GM23248 (cell line): ENCODE data around the gene TLR2. TPM values are rescaled to one million over a fixed set of nuclear protein-coding genes. Genes with fewer than 3 reads are reported as not detected.

ENCODE experiments used
- DNase-seq: peaks from one replicate; pipeline ENCODE4 v3.0.0-alpha.2; 2015
- H2AFZ ChIP-seq: fragments of 200-600 bp; sonication (generic); 2 replicates; pipeline ENCODE4 v1.6.1; 2016; ENCODE audit warnings: antibody characterized with exemption
- H3F3A ChIP-seq: fragments of 200-600 bp; sonication (generic); 2 replicates; pipeline ENCODE4 v1.6.1; 2016; ENCODE audit warnings: mild to moderate bottlenecking, antibody characterized with exemption, mixed run types; ENCODE audit not compliant: insufficient read depth
- H3K27ac ChIP-seq: fragments of 200-600 bp; sonication (generic); 2 replicates; pipeline ENCODE4 v1.5.1; 2016; ENCODE audit warnings: mild to moderate bottlenecking
- H3K27me3 ChIP-seq: fragments of 200-600 bp; sonication (generic); replicated peaks from 2 replicates; pipeline ENCODE4 v1.6.1; 2016; ENCODE audit warnings: mild to moderate bottlenecking; ENCODE audit not compliant: insufficient read depth
- H3K36me3 ChIP-seq: fragments of 200-600 bp; sonication (generic); 2 replicates; pipeline ENCODE4 v1.6.1; 2016; ENCODE audit warnings: low read depth, mild to moderate bottlenecking
- H3K4me1 ChIP-seq: fragments of 200-600 bp; sonication (generic); 2 replicates; pipeline ENCODE4 v1.6.1; 2016; ENCODE audit warnings: mild to moderate bottlenecking; ENCODE audit not compliant: insufficient read depth
- H3K4me2 ChIP-seq: fragments of 200-600 bp; sonication (generic); one replicate; pipeline ENCODE4 v1.6.1; 2016; ENCODE audit warnings: mild to moderate bottlenecking; ENCODE audit not compliant: unreplicated experiment
- H3K4me3 ChIP-seq: fragments of 200-600 bp; sonication (generic); 2 replicates; pipeline ENCODE4 v1.5.1; 2016; ENCODE audit warnings: mild to moderate bottlenecking
- H3K79me2 ChIP-seq: fragments of 200-600 bp; sonication (generic); 2 replicates; pipeline ENCODE4 v1.6.1; 2016; ENCODE audit warnings: mild to moderate bottlenecking; ENCODE audit not compliant: insufficient read depth
- H3K9ac ChIP-seq: fragments of 200-600 bp; sonication (generic); 2 replicates; pipeline ENCODE4 v1.6.1; 2016; ENCODE audit warnings: mild to moderate bottlenecking
- H3K9me2 ChIP-seq: fragments of 200-600 bp; sonication (generic); 2 replicates; pipeline ENCODE4 v1.6.1; 2016; ENCODE audit warnings: mixed run types, mild to moderate bottlenecking, moderate library complexity; ENCODE audit not compliant: insufficient read depth
- H3K9me3 ChIP-seq: fragments of 200-600 bp; sonication (generic); one replicate; pipeline ENCODE4 v1.6.1; 2017; ENCODE audit warnings: low read depth
- H4K20me1 ChIP-seq: fragments of 200-600 bp; sonication (generic); 2 replicates; pipeline ENCODE4 v1.6.0; 2016; ENCODE audit not compliant: insufficient read depth
- EZH2 ChIP-seq: fragments of 200-600 bp; sonication (generic); IDR thresholded peaks from 2 replicates; pipeline ENCODE4 v1.6.1; 2018; ENCODE audit warnings: antibody characterized with exemption, mild to moderate bottlenecking; ENCODE audit not compliant: insufficient read depth, poor library complexity, severe bottlenecking
- EZH2phosphoT487 ChIP-seq: fragments of 200-600 bp; sonication (generic); IDR thresholded peaks from 2 replicates; pipeline ENCODE4 v1.6.1; 2018; ENCODE audit warnings: antibody characterized with exemption, moderate library complexity, mild to moderate bottlenecking, low read depth; ENCODE audit not compliant: insufficient read depth
- WGBS, 2 experiments: methylation state at CpG; one replicate each; pipeline ENCODE4 v1.1.6; 2015 to 2017; ENCODE audit warnings: low lambda C conversion rate in 2 of 2, low coverage in 1 of 2; ENCODE audit errors: missing lambda C conversion rate in 2 of 2; 5-methylcytosine and 5-hydroxymethylcytosine counted together
- in situ Hi-C: fragments of 300-500 bp; cut with MboI; formaldehyde crosslinking; loops from 2 replicates; pipeline ENCODE4 v1.15.0; 2020
- polyA plus RNA-seq: library from polyadenylated mRNA; unstranded; fragments of >200 nt; fragmentation: Nextera tagmentation; extraction: Ambion mirVana; gene quantifications from 2 replicates; pipeline ENCODE4 v1.2.1, GENCODE V29; 2016
- total RNA-seq: library from RNA; depleted of rRNA; stranded (reverse); fragments of >200 nt; shearing (Covaris generic); gene quantifications from 2 replicates; pipeline ENCODE4 v1.2.3, GENCODE V29; 2014

The TLR2 gene
- total and polyA plus RNA-seq, 2 experiments from 2014 or later, result not detected

DNA sequence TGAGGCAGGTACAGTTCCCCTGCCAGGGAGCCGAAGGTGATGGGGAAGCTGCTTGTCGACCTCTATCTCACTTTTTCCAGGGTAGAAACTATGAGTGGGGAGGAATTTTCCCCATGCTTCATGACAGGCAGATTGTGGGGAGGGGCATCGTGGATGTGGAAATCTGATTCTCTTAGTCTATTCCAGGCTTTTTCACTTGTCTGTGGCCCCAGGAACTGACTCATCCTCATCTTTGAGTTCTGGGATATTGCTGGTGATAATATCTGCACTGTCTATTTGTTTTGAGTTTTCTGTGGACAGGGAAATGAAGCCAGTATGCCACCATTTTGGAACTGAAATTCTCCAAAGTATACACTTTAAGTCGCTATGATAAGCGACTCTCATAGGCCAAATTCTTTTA, 7.6 kb upstream of the TLR2 start:
- Histone ChIP-seq H2AFZ (no peak overlapping the region), H3K9me3 (no peaks in the 10 kb centered on the region), H3K36me3 (no peaks in the 10 kb centered on the region), H3K4me1 (peaks cover 9% of the 10 kb centered on the region), H3K4me2 (peak overlapping the region; percentile 12), H3K9me2 (no peaks in the 10 kb centered on the region), H3K27me3 (peaks cover 3% of the 10 kb centered on the region), H4K20me1 (no peaks in the 10 kb centered on the region), H3K79me2 (no peaks in the 10 kb centered on the region), H3K9ac (no peak overlapping the region), H3K4me3 (no peak overlapping the region), H3F3A (peaks cover 10% of the 10 kb centered on the region; the same call in 1 of the 2 replicates), H3K27ac (peak overlapping the region; percentile 18; the same call in 1 of the 2 replicates)
- in situ Hi-C loops, result no loop called here
- DNase-seq, result peak; percentile 22
- 48 to 54% methylated on average over 5 of the region's 5 CpGs for WGBS, 2 experiments
- no peak for TF ChIP-seq EZH2
- TF ChIP-seq EZH2phosphoT487, result no peak

DNA sequence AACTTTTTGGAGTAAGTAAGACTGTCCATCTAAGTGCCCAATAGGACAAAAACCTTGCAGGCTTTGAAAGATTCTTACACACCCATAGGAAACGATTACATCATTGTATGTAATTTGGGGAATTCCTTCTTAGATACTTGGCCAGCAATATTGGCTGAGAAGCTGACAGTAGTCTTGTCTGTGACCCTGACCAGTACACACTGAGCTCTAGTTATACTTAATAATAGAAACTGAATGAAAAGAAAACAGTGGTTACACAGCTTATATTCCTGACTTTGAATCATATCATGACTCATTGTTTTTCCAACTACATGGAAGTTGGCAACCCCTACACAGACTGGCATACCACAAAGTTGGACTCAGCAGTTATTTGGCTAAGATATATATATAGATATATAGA, 7.1 kb upstream of the TLR2 start:
- H4K20me1 ChIP-seq, result no peaks in the 10 kb centered on the region
- no peak overlapping the region for H2AFZ ChIP-seq
- no peaks in the 10 kb centered on the region for H3K9me2 ChIP-seq
- no peak overlapping the region for H3K9ac ChIP-seq
- 0% methylated on average over 1 of the region's 1 CpG for WGBS, 2 experiments
- peak overlapping the region; percentile 18; the same call in 1 of the 2 replicates for H3K27ac ChIP-seq
- peaks cover 9% of the 10 kb centered on the region for H3K4me1 ChIP-seq
- DNase-seq, result peak; percentile 83
- no peaks in the 10 kb centered on the region for H3K36me3 ChIP-seq
- H3K4me2 ChIP-seq, result peak overlapping the region; percentile 12
- TF ChIP-seq EZH2phosphoT487 (no peak), EZH2 (no peak)
- peaks cover 10% of the 10 kb centered on the region; the same call in 1 of the 2 replicates for H3F3A ChIP-seq
- no peak overlapping the region for H3K4me3 ChIP-seq
- H3K27me3 ChIP-seq, result peaks cover 8% of the 10 kb centered on the region
- in situ Hi-C loops, result no loop called here
- H3K79me2 ChIP-seq, result no peaks in the 10 kb centered on the region
- H3K9me3 ChIP-seq, result no peaks in the 10 kb centered on the region

DNA sequence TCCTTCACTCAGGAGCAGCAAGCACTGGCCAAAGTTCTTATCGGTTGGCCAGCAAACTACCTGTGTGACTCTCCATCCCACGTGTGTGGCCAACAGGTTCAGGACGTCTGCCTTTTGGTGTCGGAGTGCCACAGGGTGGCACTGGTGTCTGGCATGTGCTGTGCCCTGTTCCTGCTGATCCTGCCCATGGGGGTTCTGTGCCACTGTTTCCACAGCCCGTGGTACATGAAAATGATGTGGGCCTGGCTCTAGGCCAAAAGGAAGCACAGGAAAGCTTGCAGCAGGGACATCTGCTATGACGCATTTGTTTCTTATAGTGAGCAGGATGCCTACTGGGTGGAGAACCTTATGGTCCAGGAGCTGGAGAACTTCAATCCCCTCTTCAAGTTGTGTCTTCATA, 4.6 kb upstream of the TLR2 start:
- Histone ChIP-seq H3K4me3 (no peak overlapping the region), H3K4me1 (peaks cover 9% of the 10 kb centered on the region), H3K9me2 (no peaks in the 10 kb centered on the region), H3K79me2 (no peaks in the 10 kb centered on the region), H4K20me1 (no peaks in the 10 kb centered on the region; the same call in 1 of the 2 replicates), H3K9me3 (no peaks in the 10 kb centered on the region), H3F3A (peaks cover 10% of the 10 kb centered on the region; the same call in 1 of the 2 replicates), H3K9ac (no peak overlapping the region), H2AFZ (no peak overlapping the region), H3K27me3 (peaks cover 32% of the 10 kb centered on the region), H3K27ac (no peak overlapping the region), H3K36me3 (no peaks in the 10 kb centered on the region), H3K4me2 (no peak overlapping the region)
- in situ Hi-C loops, result no loop called here
- TF ChIP-seq EZH2, result no peak
- no peak for TF ChIP-seq EZH2phosphoT487
- no peak for DNase-seq
- 59 to 64% methylated on average over 6 of the region's 6 CpGs for WGBS, 2 experiments

DNA sequence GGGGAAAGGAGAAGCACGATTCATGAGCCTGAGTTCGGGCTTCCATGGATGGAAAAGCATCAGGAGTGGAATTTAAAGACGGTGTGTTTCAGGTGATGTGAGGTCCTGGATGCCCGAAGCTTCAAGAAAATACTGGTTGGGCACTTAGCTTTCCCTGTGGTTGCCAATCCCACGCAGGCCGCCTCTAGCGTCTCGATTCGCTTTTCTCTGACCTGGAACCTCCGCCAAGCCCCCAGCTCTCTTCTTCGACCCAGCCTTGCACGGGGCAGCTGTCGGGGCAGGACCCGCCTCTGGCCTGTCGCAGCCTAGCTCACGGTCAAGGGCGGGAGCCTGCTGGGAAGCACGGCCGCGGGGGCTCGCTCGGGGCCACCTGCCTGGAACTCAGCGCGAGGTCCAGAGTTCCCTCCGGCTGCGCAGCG, 308 bp upstream of the TLR2 start:
- Histone ChIP-seq H3K4me1 (no peaks in the 10 kb centered on the region), H3K9me2 (no peaks in the 10 kb centered on the region), H3K79me2 (no peaks in the 10 kb centered on the region), H3K9ac (no peak overlapping the region), H3F3A (no peaks in the 10 kb centered on the region; the same call in 1 of the 2 replicates), H3K27ac (no peak overlapping the region), H3K9me3 (no peaks in the 10 kb centered on the region), H3K36me3 (no peaks in the 10 kb centered on the region), H3K4me3 (peak overlapping the region; percentile 67), H2AFZ (peak overlapping the region; percentile 55), H3K27me3 (peaks cover 61% of the 10 kb centered on the region), H4K20me1 (no peaks in the 10 kb centered on the region; the same call in 1 of the 2 replicates), H3K4me2 (peak overlapping the region; percentile 73)
- DNase-seq, result no peak
- in situ Hi-C loops, result no loop called here
- TF ChIP-seq EZH2phosphoT487 (no peak), EZH2 (no peak)
- 16 to 20% methylated on average over 27 of the region's 27 CpGs for WGBS, 2 experiments
